Measurements from ENCODE around the gene CNTRL. TPM values are rescaled to one million over a fixed set of nuclear protein-coding genes. Genes with fewer than 3 reads are reported as not detected.

CNTRL gene
- total and polyA plus RNA-seq, 2 donors (not counting 1 experiment from before 2014, with no cell fraction given): 3.8 to 6.8 TPM

- H3K9ac ChIP-seq (ENCODE audit: insufficient read depth, low read length): no peak overlapping the region
- H4K20me1 ChIP-seq (ENCODE audit: control insufficient read depth, extremely low read depth, insufficient read depth, low read length): no peaks in the 10 kb centered on the region
- TF ChIP-seq EZH2 (IDR thresholded peaks at IDR 0.05; ENCODE audit: low read length, missing control alignments): no peak
- TF ChIP-seq CTCF (conservative IDR thresholded peaks at IDR 0.05 in 1 of 2, IDR thresholded peaks at IDR 0.05 in 1 of 2; ENCODE audit: low read depth in 1 of 2, low read length in 2 of 2): no peak
- no peaks in the 10 kb centered on the region for H3K27me3 ChIP-seq (ENCODE audit: control insufficient read depth, insufficient read depth, low read length)
- no peak for DNase-seq (ENCODE audit: low read depth in 2 of 2)
- H3K79me2 ChIP-seq (ENCODE audit: control insufficient read depth, insufficient read depth, low read length): no peaks in the 10 kb centered on the region
- no peak overlapping the region for H3K27ac ChIP-seq (ENCODE audit: insufficient read depth, low read length)
- no peak overlapping the region for H3K4me2 ChIP-seq (ENCODE audit: extremely low read depth, insufficient read depth, low read length)
- peaks cover 5% of the 10 kb centered on the region for H3K36me3 ChIP-seq (ENCODE audit: control insufficient read depth, insufficient read depth, low read length)
- no peak overlapping the region for H2AFZ ChIP-seq (ENCODE audit: low read length)
- no peaks in the 10 kb centered on the region for H3K4me1 ChIP-seq (ENCODE audit: control insufficient read depth, extremely low read depth, insufficient read depth, low read length)
- no peaks in the 10 kb centered on the region for H3K9me3 ChIP-seq (ENCODE audit: control insufficient read depth, insufficient read depth, low read depth, low read length)
- no peak overlapping the region for H3K4me3 ChIP-seq (replicated peaks in 1 of 4; ENCODE audit: control extremely low read depth in 1 of 4, insufficient read depth in 1 of 4, low read depth in 3 of 4, low read length in 4 of 4)
Measured at GRCh38 chr9:121143771-121144170, 69.0 kb downstream of the CNTRL start.

GRCh38 chr9:121144482-121144881 lies 69.7 kb downstream of the CNTRL start:
- DNase-seq (ENCODE audit: low read depth in 2 of 2): no peak
- Histone ChIP-seq H3K4me2 (ENCODE audit: extremely low read depth, insufficient read depth, low read length) (no peak overlapping the region), H3K79me2 (ENCODE audit: control insufficient read depth, insufficient read depth, low read length) (no peaks in the 10 kb centered on the region), H3K27ac (ENCODE audit: insufficient read depth, low read length) (no peak overlapping the region), H3K4me1 (ENCODE audit: control insufficient read depth, extremely low read depth, insufficient read depth, low read length) (no peaks in the 10 kb centered on the region), H2AFZ (ENCODE audit: low read length) (no peak overlapping the region), H3K4me3 (replicated peaks in 1 of 4; ENCODE audit: control extremely low read depth in 1 of 4, insufficient read depth in 1 of 4, low read depth in 3 of 4, low read length in 4 of 4) (no peak overlapping the region), H3K27me3 (ENCODE audit: control insufficient read depth, insufficient read depth, low read length) (no peaks in the 10 kb centered on the region), H4K20me1 (ENCODE audit: control insufficient read depth, extremely low read depth, insufficient read depth, low read length) (no peaks in the 10 kb centered on the region), H3K9me3 (ENCODE audit: control insufficient read depth, insufficient read depth, low read depth, low read length) (no peaks in the 10 kb centered on the region), H3K9ac (ENCODE audit: insufficient read depth, low read length) (no peak overlapping the region), H3K36me3 (ENCODE audit: control insufficient read depth, insufficient read depth, low read length) (peaks cover 5% of the 10 kb centered on the region)
- TF ChIP-seq CTCF (conservative IDR thresholded peaks at IDR 0.05 in 1 of 2, IDR thresholded peaks at IDR 0.05 in 1 of 2; ENCODE audit: low read depth in 1 of 2, low read length in 2 of 2) (no peak), EZH2 (IDR thresholded peaks at IDR 0.05; ENCODE audit: low read length, missing control alignments) (no peak)

- no peak for DNase-seq (ENCODE audit: low read depth in 2 of 2)
- H4K20me1 ChIP-seq (ENCODE audit: control insufficient read depth, extremely low read depth, insufficient read depth, low read length): no peaks in the 10 kb centered on the region
- H3K9ac ChIP-seq (ENCODE audit: insufficient read depth, low read length): no peak overlapping the region
- H3K9me3 ChIP-seq (ENCODE audit: control insufficient read depth, insufficient read depth, low read depth, low read length): no peaks in the 10 kb centered on the region
- no peaks in the 10 kb centered on the region for H3K79me2 ChIP-seq (ENCODE audit: control insufficient read depth, insufficient read depth, low read length)
- H3K4me3 ChIP-seq (replicated peaks in 1 of 4; ENCODE audit: control extremely low read depth in 1 of 4, insufficient read depth in 1 of 4, low read depth in 3 of 4, low read length in 4 of 4): no peak overlapping the region
- TF ChIP-seq CTCF (conservative IDR thresholded peaks at IDR 0.05 in 1 of 2, IDR thresholded peaks at IDR 0.05 in 1 of 2; ENCODE audit: low read depth in 1 of 2, low read length in 2 of 2): no peak
- H3K36me3 ChIP-seq (ENCODE audit: control insufficient read depth, insufficient read depth, low read length): peaks cover 2% of the 10 kb centered on the region
- H3K27ac ChIP-seq (ENCODE audit: insufficient read depth, low read length): no peak overlapping the region
- H3K4me2 ChIP-seq (ENCODE audit: extremely low read depth, insufficient read depth, low read length): no peak overlapping the region
- H2AFZ ChIP-seq (ENCODE audit: low read length): no peak overlapping the region
- no peaks in the 10 kb centered on the region for H3K4me1 ChIP-seq (ENCODE audit: control insufficient read depth, extremely low read depth, insufficient read depth, low read length)
- H3K27me3 ChIP-seq (ENCODE audit: control insufficient read depth, insufficient read depth, low read length): no peaks in the 10 kb centered on the region
Measured at GRCh38 chr9:121150188-121150587, 75.4 kb downstream of the CNTRL start.
